Left kidney (tissue), 2 donors: ENCODE measurements around the gene KRT1. TPM values are rescaled to one million over a fixed set of nuclear protein-coding genes. Genes with fewer than 3 reads are reported as not detected.

Experiments used
- DNase-seq: peaks from one replicate; pipeline ENCODE4 v3.0.0-alpha.2; 2013
- polyA plus RNA-seq: library from polyadenylated mRNA; unstranded; fragments of 120-200 nt; gene quantifications from one replicate; pipeline ENCODE4 v1.2.1, GENCODE V29; 2013; ENCODE audit not compliant: insufficient read length

The KRT1 gene
- polyA plus RNA-seq, 1 donor, result 0.17 TPM

GRCh38 chr12:52634266-52635056, 45.7 kb downstream of the KRT1 start:
- DNase-seq, result no peak

GRCh38 chr12:52633383-52633782, 46.8 kb downstream of the KRT1 start:
- DNase-seq, result no peak

GRCh38 chr12:52632656-52633055, 47.6 kb downstream of the KRT1 start:
- DNase-seq, result peak; percentile 3

- no peak for DNase-seq
Observed at GRCh38 chr12:52631676-52632459, 48.3 kb downstream of the KRT1 start.

- no peak for DNase-seq
Observed at GRCh38 chr12:52631264-52631663, 48.9 kb downstream of the KRT1 start.

GRCh38 chr12:52630599-52631200, 49.5 kb downstream of the KRT1 start:
- DNase-seq, result no peak

- DNase-seq, result no peak
Observed at GRCh38 chr12:52630008-52630500, 50.2 kb downstream of the KRT1 start.

- no peak for DNase-seq
Observed at GRCh38 chr12:52629281-52630007, 50.8 kb downstream of the KRT1 start.

- DNase-seq, result no peak
Observed at GRCh38 chr12:52628841-52629240, 51.4 kb downstream of the KRT1 start.

GRCh38 chr12:52628111-52628507, 52.1 kb downstream of the KRT1 start:
- no peak for DNase-seq

GRCh38 chr12:52627395-52628110, 52.7 kb downstream of the KRT1 start:
- DNase-seq, result no peak

Other genes with a start within 250 kb of the KRT1 start
- gene KRT75, start 246.0 kb downstream of the KRT1 start, polyA plus RNA-seq, result not detected
- gene KRT6B, start 228.3 kb downstream of the KRT1 start, polyA plus RNA-seq, result not detected
- gene KRT6C, start 206.6 kb downstream of the KRT1 start, polyA plus RNA-seq, result not detected
- gene KRT6A, start 187.2 kb downstream of the KRT1 start, polyA plus RNA-seq, result not detected
- 0.22 TPM for gene KRT5, start 160.0 kb downstream of the KRT1 start, polyA plus RNA-seq
- gene KRT71, start 127.3 kb downstream of the KRT1 start, polyA plus RNA-seq, result not detected
- not detected for gene KRT74, start 106.6 kb downstream of the KRT1 start, polyA plus RNA-seq
- not detected for gene KRT72, start 78.9 kb downstream of the KRT1 start, polyA plus RNA-seq
- not detected for gene KRT73, start 61.8 kb downstream of the KRT1 start, polyA plus RNA-seq
- not detected for gene KRT2, start 28.2 kb downstream of the KRT1 start, polyA plus RNA-seq
- gene KRT77, start 23.1 kb upstream of the KRT1 start, polyA plus RNA-seq, result not detected
- not detected for gene KRT76, start 96.9 kb upstream of the KRT1 start, polyA plus RNA-seq
- gene KRT3, start 115.7 kb upstream of the KRT1 start, polyA plus RNA-seq, result not detected
- 0.47 TPM for gene KRT4, start 133.7 kb upstream of the KRT1 start, polyA plus RNA-seq
- not detected for gene KRT79, start 153.9 kb upstream of the KRT1 start, polyA plus RNA-seq
- not detected for gene KRT78, start 168.6 kb upstream of the KRT1 start, polyA plus RNA-seq
- 223 TPM for gene KRT8, start 224.7 kb upstream of the KRT1 start, polyA plus RNA-seq